Measurements from ENCODE around the gene SLIT3. TPM values are rescaled to one million over a fixed set of nuclear protein-coding genes. Genes with fewer than 3 reads are reported as not detected.
A peak's percentile ranks its signal among the peaks of the same experiment; 100 is the strongest.

SLIT3 gene
- total RNA-seq, 1 donor from 2014 or later, result 0.22 TPM

DNA sequence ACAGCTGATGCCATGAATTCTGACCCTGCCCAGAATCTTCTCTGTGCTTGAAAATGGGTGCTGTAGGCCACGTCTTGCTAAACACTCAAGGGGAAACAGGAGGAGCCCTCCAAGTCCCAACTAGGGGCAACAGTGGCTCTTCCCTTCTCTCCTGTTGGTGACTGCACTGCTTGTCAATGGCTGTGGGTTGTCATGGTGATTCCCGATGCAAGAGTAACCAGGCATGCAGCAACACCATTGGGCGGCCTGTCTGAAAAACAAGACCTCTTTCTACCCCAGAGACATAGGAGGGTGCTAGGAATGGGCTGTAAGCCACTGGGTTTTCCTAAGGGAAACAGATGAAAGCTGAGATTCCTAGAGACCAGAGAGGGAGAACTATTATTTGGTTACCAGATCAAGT, 520.1 kb downstream of the SLIT3 start:
- TF ChIP-seq, protein P1, sequence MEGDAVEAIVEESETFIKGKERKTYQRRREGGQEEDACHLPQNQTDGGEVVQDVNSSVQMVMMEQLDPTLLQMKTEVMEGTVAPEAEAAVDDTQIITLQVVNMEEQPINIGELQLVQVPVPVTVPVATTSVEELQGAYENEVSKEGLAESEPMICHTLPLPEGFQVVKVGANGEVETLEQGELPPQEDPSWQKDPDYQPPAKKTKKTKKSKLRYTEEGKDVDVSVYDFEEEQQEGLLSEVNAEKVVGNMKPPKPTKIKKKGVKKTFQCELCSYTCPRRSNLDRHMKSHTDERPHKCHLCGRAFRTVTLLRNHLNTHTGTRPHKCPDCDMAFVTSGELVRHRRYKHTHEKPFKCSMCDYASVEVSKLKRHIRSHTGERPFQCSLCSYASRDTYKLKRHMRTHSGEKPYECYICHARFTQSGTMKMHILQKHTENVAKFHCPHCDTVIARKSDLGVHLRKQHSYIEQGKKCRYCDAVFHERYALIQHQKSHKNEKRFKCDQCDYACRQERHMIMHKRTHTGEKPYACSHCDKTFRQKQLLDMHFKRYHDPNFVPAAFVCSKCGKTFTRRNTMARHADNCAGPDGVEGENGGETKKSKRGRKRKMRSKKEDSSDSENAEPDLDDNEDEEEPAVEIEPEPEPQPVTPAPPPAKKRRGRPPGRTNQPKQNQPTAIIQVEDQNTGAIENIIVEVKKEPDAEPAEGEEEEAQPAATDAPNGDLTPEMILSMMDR (IDR thresholded peaks at IDR 0.05), result no peak
- no peak for TF ChIP-seq EZH2phosphoT487 (IDR thresholded peaks at IDR 0.05)
- no peak for TF ChIP-seq EZH2 (IDR thresholded peaks at IDR 0.05)
- peaks cover 9% of the 10 kb centered on the region for H3K27me3 Mint-ChIP-seq (ENCODE audit: insufficient read depth, low read depth)
- H3K79me2 ChIP-seq (ENCODE audit: low read depth), result no peaks in the 10 kb centered on the region

DNA sequence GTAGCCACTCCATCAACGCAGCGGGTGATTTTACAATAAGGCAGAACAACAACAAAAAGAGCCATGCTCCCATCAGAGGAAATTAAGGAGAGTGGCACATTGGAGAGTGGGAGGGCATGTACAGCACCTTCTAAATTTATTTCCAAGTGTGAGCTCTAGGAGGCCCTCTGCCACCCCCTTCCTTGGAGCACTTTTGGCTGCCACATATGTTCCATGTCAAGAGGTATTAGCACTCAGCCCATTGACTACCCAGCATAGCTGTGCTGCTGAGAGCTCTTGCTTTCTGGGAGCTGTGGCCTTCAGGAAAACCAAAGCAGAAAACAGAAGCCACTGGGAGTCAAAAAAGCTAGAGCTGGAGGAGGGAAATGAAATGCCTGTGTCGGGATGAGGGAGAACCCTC, 521.6 kb downstream of the SLIT3 start:
- H3K27me3 ChIP-seq, result no peaks in the 10 kb centered on the region
- H4K20me1 ChIP-seq (ENCODE audit: low read depth), result no peaks in the 10 kb centered on the region
- H3K4me1 Mint-ChIP-seq, result peaks cover 11% of the 10 kb centered on the region
- TF ChIP-seq EZH2 (IDR thresholded peaks at IDR 0.05) (no peak), EZH2phosphoT487 (IDR thresholded peaks at IDR 0.05) (no peak)
- TF ChIP-seq, protein P1 (IDR thresholded peaks at IDR 0.05), result no peak
- no peaks in the 10 kb centered on the region for H3F3A ChIP-seq (ENCODE audit: low read depth)
- H3K27me3 Mint-ChIP-seq (ENCODE audit: insufficient read depth, low read depth), result peaks cover 9% of the 10 kb centered on the region
- no peak overlapping the region for H3K27ac Mint-ChIP-seq
- no peak overlapping the region for H3K4me2 ChIP-seq
- no peak overlapping the region for H3K4me3 ChIP-seq
- no peak for DNase-seq (ENCODE audit: low spot score)
- no peak overlapping the region for H3K27ac ChIP-seq
- H3K9me3 Mint-ChIP-seq, result no peaks in the 10 kb centered on the region
- no peak overlapping the region for H3K9ac ChIP-seq
- no peaks in the 10 kb centered on the region for H3K36me3 ChIP-seq
- no peaks in the 10 kb centered on the region for H3K4me1 ChIP-seq
- H3K36me3 Mint-ChIP-seq, result peaks cover 4% of the 10 kb centered on the region
- H3K9me3 ChIP-seq (ENCODE audit: low read depth), result no peaks in the 10 kb centered on the region
- no peaks in the 10 kb centered on the region for H3K79me2 ChIP-seq (ENCODE audit: low read depth)
- no peak overlapping the region for H3K4me3 Mint-ChIP-seq
- H2AFZ ChIP-seq (replicated peaks), result no peak overlapping the region

More for the DNA sequence above, 520.1 kb downstream of the SLIT3 start:
- Mint-ChIP-seq H3K9me3 (no peaks in the 10 kb centered on the region), H3K27ac (no peak overlapping the region), H3K4me3 (no peak overlapping the region), H3K36me3 (no peaks in the 10 kb centered on the region), H3K4me1 (peaks cover 15% of the 10 kb centered on the region)
- H3K4me1 ChIP-seq, result no peaks in the 10 kb centered on the region
- no peak overlapping the region for H3K4me2 ChIP-seq
- no peak overlapping the region for H3K4me3 ChIP-seq
- no peaks in the 10 kb centered on the region for H3F3A ChIP-seq (ENCODE audit: low read depth)
- H2AFZ ChIP-seq (replicated peaks), result no peak overlapping the region
- H3K36me3 ChIP-seq, result no peaks in the 10 kb centered on the region
- no peaks in the 10 kb centered on the region for H4K20me1 ChIP-seq (ENCODE audit: low read depth)
- H3K27ac ChIP-seq, result no peak overlapping the region
- H3K9me3 ChIP-seq (ENCODE audit: low read depth), result no peaks in the 10 kb centered on the region
- peak; percentile 24 for DNase-seq (ENCODE audit: low spot score)
- no peak overlapping the region for H3K9ac ChIP-seq
- no peaks in the 10 kb centered on the region for H3K27me3 ChIP-seq

DNA sequence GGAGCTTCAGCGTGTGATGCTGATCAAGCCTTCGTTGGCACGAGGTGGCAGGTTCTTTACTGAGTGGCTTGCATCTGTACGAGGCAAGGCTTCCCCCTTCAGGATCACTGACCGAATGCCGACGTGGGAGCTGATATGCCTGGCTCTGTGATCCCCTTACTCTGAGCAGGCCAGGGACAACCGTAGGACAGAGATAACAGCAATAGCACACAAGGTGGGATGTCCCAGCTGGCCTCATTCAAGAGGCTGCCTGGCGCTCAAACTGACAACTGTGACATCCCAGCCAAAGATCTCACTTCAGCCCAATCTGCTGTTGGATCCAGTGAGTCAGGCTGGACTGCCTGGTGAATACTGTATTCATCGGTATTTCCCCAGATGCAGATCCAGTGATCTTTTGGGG, 522.4 kb downstream of the SLIT3 start:
- Histone ChIP-seq H3K36me3 (no peaks in the 10 kb centered on the region), H3K27ac (no peak overlapping the region), H2AFZ (replicated peaks) (no peak overlapping the region), H3K27me3 (no peaks in the 10 kb centered on the region), H3K4me1 (no peaks in the 10 kb centered on the region), H4K20me1 (ENCODE audit: low read depth) (no peaks in the 10 kb centered on the region), H3K4me2 (no peak overlapping the region), H3F3A (ENCODE audit: low read depth) (no peaks in the 10 kb centered on the region), H3K79me2 (ENCODE audit: low read depth) (no peaks in the 10 kb centered on the region), H3K4me3 (no peak overlapping the region), H3K9me3 (ENCODE audit: low read depth) (no peaks in the 10 kb centered on the region), H3K9ac (no peak overlapping the region)
- Mint-ChIP-seq H3K27me3 (ENCODE audit: insufficient read depth, low read depth) (peaks cover 9% of the 10 kb centered on the region), H3K4me3 (no peak overlapping the region), H3K9me3 (no peaks in the 10 kb centered on the region), H3K36me3 (peaks cover 4% of the 10 kb centered on the region), H3K4me1 (peaks cover 11% of the 10 kb centered on the region), H3K27ac (no peak overlapping the region)
- TF ChIP-seq EZH2 (IDR thresholded peaks at IDR 0.05), result no peak
- TF ChIP-seq EZH2phosphoT487 (IDR thresholded peaks at IDR 0.05), result no peak
- TF ChIP-seq, protein P1 (IDR thresholded peaks at IDR 0.05), result no peak
- no peak for DNase-seq (ENCODE audit: low spot score)
